Neural cell (in vitro differentiated cells): ENCODE measurements around the gene CNOT11.

Experiments used
- EP300 ChIP-seq: fragments of 450-650 bp; conservative IDR thresholded peaks from 2 replicates; pipeline ENCODE4 v1.6.1; 2014; ENCODE audit warnings: antibody characterized with exemption, mild to moderate bottlenecking, moderate library complexity; ENCODE audit not compliant: poor library complexity, severe bottlenecking
- EZH2 ChIP-seq: fragments of 200-600, 300-800 bp; shearing (Covaris generic), sonication (generic); IDR thresholded peaks from 2 replicates; pipeline ENCODE4 v1.6.1; 2014; ENCODE audit warnings: antibody characterized with exemption, low read length, borderline replicate concordance, mild to moderate bottlenecking; ENCODE audit not compliant: insufficient read depth, poor library complexity, severe bottlenecking
- MXI1 ChIP-seq: fragments of 450-650 bp; conservative IDR thresholded peaks from 2 replicates; pipeline ENCODE4 v1.6.1; 2014; ENCODE audit warnings: antibody characterized with exemption, mild to moderate bottlenecking; ENCODE audit not compliant: poor library complexity, severe bottlenecking
- POLR2AphosphoS5 ChIP-seq: IDR thresholded peaks from 2 replicates; pipeline ENCODE4 v1.6.1; 2012
- RAD21 ChIP-seq: fragments of 450-650 bp; conservative IDR thresholded peaks from 2 replicates; pipeline ENCODE4 v1.6.1; 2014; ENCODE audit warnings: antibody characterized with exemption, mild to moderate bottlenecking, moderate library complexity
- SMC3 ChIP-seq: fragments of 450-650 bp; conservative IDR thresholded peaks from 2 replicates; pipeline ENCODE4 v1.6.1; 2014; ENCODE audit warnings: antibody characterized with exemption, mild to moderate bottlenecking, moderate library complexity; ENCODE audit not compliant: poor library complexity
- TAF1 ChIP-seq: IDR thresholded peaks from 2 replicates; pipeline ENCODE4 v1.6.1; 2012; ENCODE audit warnings: low read depth
- TF ChIP-seq, protein P1 (sequence below): fragments of 450-650 bp; IDR thresholded peaks from 2 replicates; pipeline ENCODE4 v1.5.1; 2014; ENCODE audit warnings: antibody characterized with exemption, mild to moderate bottlenecking, moderate library complexity; ENCODE audit not compliant: poor library complexity, severe bottlenecking
- TF ChIP-seq, protein P2 (sequence below): IDR thresholded peaks from 2 replicates; pipeline ENCODE4 v1.6.1; 2012; ENCODE audit warnings: borderline replicate concordance

GRCh38 chr2:101295895-101296294 lies 43.2 kb downstream of the CNOT11 start:
- TF ChIP-seq, protein P1, sequence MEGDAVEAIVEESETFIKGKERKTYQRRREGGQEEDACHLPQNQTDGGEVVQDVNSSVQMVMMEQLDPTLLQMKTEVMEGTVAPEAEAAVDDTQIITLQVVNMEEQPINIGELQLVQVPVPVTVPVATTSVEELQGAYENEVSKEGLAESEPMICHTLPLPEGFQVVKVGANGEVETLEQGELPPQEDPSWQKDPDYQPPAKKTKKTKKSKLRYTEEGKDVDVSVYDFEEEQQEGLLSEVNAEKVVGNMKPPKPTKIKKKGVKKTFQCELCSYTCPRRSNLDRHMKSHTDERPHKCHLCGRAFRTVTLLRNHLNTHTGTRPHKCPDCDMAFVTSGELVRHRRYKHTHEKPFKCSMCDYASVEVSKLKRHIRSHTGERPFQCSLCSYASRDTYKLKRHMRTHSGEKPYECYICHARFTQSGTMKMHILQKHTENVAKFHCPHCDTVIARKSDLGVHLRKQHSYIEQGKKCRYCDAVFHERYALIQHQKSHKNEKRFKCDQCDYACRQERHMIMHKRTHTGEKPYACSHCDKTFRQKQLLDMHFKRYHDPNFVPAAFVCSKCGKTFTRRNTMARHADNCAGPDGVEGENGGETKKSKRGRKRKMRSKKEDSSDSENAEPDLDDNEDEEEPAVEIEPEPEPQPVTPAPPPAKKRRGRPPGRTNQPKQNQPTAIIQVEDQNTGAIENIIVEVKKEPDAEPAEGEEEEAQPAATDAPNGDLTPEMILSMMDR, result no peak
- TF ChIP-seq POLR2AphosphoS5 (no peak), TAF1 (no peak), EZH2 (no peak), RAD21 (no peak), EP300 (no peak), SMC3 (no peak), MXI1 (no peak)
- TF ChIP-seq, protein P2, sequence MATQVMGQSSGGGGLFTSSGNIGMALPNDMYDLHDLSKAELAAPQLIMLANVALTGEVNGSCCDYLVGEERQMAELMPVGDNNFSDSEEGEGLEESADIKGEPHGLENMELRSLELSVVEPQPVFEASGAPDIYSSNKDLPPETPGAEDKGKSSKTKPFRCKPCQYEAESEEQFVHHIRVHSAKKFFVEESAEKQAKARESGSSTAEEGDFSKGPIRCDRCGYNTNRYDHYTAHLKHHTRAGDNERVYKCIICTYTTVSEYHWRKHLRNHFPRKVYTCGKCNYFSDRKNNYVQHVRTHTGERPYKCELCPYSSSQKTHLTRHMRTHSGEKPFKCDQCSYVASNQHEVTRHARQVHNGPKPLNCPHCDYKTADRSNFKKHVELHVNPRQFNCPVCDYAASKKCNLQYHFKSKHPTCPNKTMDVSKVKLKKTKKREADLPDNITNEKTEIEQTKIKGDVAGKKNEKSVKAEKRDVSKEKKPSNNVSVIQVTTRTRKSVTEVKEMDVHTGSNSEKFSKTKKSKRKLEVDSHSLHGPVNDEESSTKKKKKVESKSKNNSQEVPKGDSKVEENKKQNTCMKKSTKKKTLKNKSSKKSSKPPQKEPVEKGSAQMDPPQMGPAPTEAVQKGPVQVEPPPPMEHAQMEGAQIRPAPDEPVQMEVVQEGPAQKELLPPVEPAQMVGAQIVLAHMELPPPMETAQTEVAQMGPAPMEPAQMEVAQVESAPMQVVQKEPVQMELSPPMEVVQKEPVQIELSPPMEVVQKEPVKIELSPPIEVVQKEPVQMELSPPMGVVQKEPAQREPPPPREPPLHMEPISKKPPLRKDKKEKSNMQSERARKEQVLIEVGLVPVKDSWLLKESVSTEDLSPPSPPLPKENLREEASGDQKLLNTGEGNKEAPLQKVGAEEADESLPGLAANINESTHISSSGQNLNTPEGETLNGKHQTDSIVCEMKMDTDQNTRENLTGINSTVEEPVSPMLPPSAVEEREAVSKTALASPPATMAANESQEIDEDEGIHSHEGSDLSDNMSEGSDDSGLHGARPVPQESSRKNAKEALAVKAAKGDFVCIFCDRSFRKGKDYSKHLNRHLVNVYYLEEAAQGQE, result no peak
